ENCODE results near the gene HIRIP3. TPM values are rescaled to one million over a fixed set of nuclear protein-coding genes. Genes with fewer than 3 reads are reported as not detected.
"Not testable (repeated sequence)": the region's sequence is repeated elsewhere in the genome, so short reads cannot be mapped to it uniquely, and the experiment has no call there.

Gene HIRIP3, protein sequence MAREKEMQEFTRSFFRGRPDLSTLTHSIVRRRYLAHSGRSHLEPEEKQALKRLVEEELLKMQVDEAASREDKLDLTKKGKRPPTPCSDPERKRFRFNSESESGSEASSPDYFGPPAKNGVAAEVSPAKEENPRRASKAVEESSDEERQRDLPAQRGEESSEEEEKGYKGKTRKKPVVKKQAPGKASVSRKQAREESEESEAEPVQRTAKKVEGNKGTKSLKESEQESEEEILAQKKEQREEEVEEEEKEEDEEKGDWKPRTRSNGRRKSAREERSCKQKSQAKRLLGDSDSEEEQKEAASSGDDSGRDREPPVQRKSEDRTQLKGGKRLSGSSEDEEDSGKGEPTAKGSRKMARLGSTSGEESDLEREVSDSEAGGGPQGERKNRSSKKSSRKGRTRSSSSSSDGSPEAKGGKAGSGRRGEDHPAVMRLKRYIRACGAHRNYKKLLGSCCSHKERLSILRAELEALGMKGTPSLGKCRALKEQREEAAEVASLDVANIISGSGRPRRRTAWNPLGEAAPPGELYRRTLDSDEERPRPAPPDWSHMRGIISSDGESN
- total RNA-seq (ENCODE audit: insufficient read depth, low replicate concordance) = 1.4 TPM

DNA sequence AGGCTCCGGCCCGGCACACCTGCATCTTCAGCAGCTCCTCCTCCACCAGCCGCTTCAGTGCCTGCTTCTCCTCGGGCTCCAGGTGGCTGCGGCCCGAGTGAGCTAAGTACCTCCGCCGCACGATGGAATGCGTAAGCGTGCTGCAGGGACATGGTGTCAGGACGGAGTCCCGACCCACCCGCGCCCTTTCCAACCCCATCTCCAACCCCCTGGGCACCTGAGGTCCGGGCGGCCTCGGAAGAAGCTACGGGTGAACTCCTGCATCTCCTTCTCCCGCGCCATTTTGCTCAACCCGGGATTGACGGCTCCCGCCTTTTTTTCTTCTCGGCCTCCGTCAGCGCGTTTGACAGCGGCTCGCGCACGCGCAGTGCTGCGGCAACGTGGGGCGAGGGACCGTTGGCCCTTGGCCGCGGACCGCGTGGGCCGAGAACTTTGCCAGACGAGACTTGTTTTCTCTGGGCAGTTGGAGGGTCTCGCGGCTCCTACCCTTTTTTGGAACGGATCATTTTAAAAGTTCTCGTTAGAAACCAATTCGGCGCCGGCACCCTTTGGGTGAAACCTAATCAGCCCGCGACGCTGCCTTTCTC, at the start of gene HIRIP3:
Gene HIRIP3, minus strand, starts transcription at position 294 of the 587 bp plus-strand sequence. Its CDS starts 12 bp downstream, at position 282.
- peak; percentile 91 for DNase-seq (ENCODE audit: low spot score)

GRCh38 chr16:30041841-30042240, 46.4 kb upstream of the HIRIP3 start:
- DNase-seq (ENCODE audit: low spot score) = peak; percentile 57

DNA sequence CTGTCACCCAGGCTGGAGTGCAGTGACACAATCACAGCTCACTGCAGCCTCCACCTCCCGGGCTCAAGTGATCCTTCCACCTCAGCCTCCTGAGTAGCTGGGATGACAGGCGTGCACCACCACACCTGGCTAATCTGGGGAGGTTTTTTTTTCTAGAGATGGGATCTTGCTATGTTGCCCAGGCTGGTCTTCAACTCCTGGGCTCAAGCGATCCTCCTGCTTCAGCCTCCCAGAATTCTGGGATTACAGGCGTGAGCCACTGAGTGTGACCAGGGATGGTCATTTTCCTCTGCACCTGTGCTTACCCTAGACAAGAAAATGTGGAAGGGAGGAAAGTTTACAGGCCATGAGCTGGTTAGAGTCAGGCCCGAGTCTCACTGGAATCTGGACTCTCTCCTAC, 45.3 kb upstream of the HIRIP3 start:
- not testable (repeated sequence) for DNase-seq (ENCODE audit: low spot score)

DNA sequence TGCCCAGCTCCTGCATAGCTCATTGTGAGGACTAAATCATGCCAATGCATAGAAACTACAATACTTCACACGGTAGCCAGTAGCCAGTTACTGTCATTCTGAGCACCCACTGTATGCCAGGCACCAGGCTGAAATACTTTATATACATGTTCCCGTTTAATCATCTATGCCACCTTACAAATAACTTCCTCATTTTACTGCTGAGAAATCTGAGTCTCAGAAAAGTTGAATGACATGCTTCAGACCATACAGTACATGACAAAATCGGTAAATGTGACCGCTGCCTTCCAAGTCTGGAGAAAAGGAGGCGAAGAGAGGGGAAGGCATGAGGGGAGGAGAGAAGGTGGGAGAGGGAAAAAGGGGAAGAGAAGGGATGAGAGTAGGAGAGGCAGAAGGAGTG, 44.8 kb upstream of the HIRIP3 start:
- DNase-seq (ENCODE audit: low spot score) = no peak

GRCh38 chr16:30033270-30033669, 37.9 kb upstream of the HIRIP3 start:
- no peak for DNase-seq (ENCODE audit: low spot score)

- peak; percentile 33 for DNase-seq (ENCODE audit: low spot score)
These were observed 36.8 kb upstream of the HIRIP3 start for GRCh38 chr16:30032083-30032819.

- DNase-seq (ENCODE audit: low spot score) = no peak
These were observed 36.1 kb upstream of the HIRIP3 start for GRCh38 chr16:30031477-30031918.

GRCh38 chr16:30030841-30031413, 35.5 kb upstream of the HIRIP3 start, which contains the start of gene TLCD3B:
TLCD3B (minus strand) TSS chr16:30031271; CDS start chr16:30030527, 744 bp downstream.
- DNase-seq (ENCODE audit: low spot score) = no peak

DNA sequence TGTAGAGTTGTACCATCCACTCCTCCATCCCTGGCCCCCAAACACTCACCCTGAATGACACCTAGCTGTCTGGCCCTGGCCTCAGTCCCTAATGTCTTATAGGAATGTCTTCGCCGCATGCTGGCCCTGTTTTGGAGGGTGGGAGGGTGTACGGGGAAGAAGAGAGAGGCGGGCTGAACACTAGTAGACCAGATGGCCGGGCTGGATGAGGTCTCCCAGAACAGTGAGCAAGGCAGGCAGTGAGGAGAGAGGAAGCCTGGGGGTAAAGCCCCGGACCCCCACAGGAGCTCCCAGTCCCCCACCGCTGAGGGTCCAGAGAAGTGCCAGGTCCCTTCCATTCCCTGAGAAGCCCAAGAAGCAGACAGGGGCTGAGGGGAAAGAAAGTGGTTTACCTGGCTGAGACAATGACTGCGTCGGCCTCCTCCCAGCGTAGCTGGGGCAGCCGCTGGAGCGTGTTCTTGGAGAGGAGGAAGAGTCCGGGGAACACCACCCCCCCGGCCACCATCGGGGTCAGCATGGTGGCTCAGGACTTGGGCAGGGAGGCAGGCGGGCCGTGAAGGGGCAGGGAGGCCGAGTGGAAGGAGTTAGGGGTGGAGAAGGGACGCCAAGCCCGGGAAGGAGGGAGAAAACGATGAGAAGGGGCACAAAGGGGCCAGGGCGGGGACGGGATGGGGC, 34.7 kb upstream of the HIRIP3 start:
- DNase-seq (ENCODE audit: low spot score) = no peak

DNA sequence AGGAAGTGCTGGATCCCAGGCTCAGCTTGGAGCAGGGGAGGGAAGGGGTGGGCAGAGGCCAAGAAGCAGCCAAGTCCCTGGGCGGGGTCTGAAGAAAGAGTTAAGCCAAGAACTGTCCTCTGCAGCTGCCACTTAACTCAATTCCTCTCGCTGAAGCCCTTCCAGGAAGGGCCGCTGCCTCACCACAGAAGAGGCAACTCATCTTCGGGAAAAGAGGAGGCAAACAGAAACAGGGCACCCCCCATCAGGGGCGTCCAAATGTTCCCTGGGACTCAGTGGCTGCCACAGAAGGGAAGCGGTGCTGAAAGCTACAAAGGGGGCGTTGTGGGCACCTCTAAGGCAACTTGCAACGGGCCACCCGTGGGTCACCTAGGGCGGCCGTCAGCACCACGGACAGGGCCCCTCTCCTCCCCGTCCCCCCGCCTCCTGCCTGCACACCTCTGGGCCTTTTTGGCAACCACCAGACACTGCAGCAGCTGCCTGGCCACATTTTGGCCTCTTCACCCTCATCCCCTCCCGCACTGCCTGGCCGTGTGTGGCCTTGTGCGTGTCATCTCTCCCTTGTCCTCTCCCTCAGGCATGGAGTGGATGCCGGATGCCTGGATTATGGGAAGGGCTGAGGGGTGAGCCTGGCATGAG, 33.1 kb upstream of the HIRIP3 start:
- no peak for DNase-seq (ENCODE audit: low spot score)

- DNase-seq (ENCODE audit: low spot score) = no peak
These were observed 32.4 kb upstream of the HIRIP3 start for GRCh38 chr16:30027588-30028437.

GRCh38 chr16:30026449-30026848, 31.0 kb upstream of the HIRIP3 start:
- no peak for DNase-seq (ENCODE audit: low spot score)

GRCh38 chr16:30025574-30025973, 30.2 kb upstream of the HIRIP3 start:
- no peak for DNase-seq (ENCODE audit: low spot score)

DNA sequence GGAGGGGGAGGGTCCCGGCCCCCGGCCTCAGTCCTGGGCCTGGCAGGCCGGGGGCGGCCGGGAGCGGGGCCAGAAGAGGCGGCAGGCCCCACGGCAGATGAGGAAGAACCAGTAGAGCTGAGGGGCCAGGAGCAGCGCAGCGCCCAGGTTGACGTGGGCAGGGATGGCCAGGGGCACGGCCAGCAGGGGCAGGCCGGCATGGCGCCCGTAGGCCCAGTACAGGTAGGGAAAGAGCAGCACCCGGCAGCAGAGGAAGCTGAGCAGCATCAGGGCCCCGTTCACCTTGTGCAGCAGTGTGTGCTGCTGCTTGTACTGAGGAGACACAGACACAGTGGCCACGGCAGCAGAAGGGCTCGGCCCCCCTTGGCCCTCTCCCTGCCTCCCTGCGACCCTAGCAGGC, 29.7 kb upstream of the HIRIP3 start:
- no peak for DNase-seq (ENCODE audit: low spot score)

DNA sequence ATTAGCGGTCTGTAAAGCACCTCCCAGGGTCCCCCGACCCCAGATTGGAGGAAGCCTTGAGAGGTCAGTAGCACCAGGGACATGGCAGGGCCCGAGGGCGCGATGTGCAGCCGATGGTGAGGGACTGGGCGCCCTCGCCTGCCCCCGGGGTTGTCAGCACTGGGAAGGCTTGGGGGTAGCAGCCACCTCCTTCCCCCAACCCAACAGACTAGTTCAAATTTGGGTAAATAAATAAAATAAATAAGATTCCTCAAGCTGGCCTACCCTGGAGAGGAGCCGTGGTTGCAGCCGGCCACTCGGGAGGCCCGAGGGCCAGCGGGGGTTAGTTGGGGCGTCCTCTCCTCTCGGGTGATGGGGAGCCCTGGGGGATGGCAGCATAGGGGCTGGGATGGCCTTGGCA, 29.0 kb upstream of the HIRIP3 start:
- no peak for DNase-seq (ENCODE audit: low spot score)

DNA sequence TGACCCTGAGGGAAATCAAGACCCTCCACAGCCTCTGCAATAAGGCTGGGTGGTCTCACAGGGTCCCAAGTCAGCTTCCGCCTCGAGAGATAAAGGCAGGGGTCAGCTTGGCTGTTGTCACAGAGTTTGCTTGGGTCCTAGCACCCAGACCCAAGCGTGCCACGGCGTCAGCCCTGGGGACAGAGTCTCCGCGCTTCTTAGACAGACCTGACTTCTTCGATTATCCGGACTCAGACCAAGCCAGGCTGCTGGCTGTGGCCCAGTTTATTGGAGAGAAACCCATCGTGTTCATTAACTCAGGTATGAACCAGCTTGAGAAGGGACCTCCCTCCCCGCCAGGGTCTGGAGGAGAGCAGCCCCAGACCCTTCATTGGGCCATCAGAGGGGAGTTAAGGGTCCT, 28.2 kb upstream of the HIRIP3 start:
- no peak for DNase-seq (ENCODE audit: low spot score)

DNA sequence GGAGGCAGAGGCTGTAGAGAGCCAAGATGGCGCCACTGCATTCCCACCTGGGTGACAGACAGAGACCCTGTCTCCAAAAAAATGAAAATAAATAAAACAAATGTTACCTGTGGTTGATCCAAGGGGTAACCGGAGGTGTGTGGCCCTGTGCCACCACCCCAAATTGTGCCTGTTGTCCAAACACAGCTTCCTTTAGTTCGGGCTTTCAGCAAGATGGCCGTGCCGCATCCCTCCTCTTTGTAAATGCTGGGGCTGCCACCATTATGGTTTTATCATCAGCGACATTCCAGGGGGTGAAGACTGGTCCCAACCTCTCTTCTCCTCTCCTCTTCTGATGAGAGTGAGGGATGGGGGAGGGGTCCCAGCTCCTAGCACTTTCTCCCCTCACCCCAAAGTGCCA, 27.5 kb upstream of the HIRIP3 start, which contains the start of gene C16orf92:
Gene C16orf92, plus strand, starts transcription at position 312 of the 400 bp plus-strand sequence. CDS start 143 bp downstream, outside the sequence.
- no peak for DNase-seq (ENCODE audit: low spot score)

DNA sequence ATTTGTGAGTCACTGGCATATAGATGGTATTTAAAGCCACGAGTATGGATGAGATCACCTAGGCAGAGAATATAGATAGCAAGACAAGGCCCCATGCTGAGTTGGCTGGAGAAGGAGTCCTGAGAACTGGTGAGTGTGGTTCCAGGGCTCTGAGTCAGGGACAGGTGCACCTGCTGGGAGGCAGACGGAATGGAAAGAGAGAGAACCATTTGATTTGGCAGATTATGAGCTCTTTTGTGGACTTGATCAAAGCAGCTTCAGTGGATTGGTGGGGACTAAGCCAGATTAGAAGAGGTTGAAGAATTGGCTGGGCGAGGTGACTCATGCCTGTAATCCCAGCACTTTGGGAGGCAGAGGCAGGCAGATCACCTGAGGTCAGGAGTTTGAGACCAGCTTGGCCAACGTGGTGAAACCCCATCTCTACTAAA, 23.3 kb upstream of the HIRIP3 start:
- no peak for DNase-seq (ENCODE audit: low spot score)

- DNase-seq (ENCODE audit: low spot score) = not testable (repeated sequence)
These were observed 22.5 kb upstream of the HIRIP3 start for GRCh38 chr16:30017937-30018336.

Measured in umbilical cord (tissue), 2 donors.